ENCODE data around the gene ADAM12.
A peak's percentile ranks its signal among the peaks of the same experiment; 100 is the strongest.
"Not testable (repeated sequence)": the region's sequence is repeated elsewhere in the genome, so short reads cannot be mapped to it uniquely, and the experiment has no call there.

ADAM12 gene

GRCh38 chr10:126247446-126247975 lies 140.8 kb downstream of the ADAM12 start:
- 0 out of 2 replicates have a peak, but pooled peaks have one; percentile 9 for TF ChIP-seq SNAI2 (CRISPR knock-in tag; IDR thresholded peaks at IDR 0.05)
- TF ChIP-seq ZNF70 (CRISPR knock-in tag; IDR thresholded peaks at IDR 0.05), result no peak
- no peak; the same call in 1 of the 2 replicates for TF ChIP-seq PATZ1 (CRISPR knock-in tag; IDR thresholded peaks at IDR 0.05; ENCODE audit: borderline replicate concordance)
- no peak for TF ChIP-seq PPARA (CRISPR knock-in tag; IDR thresholded peaks at IDR 0.05; ENCODE audit: borderline replicate concordance)
- TF ChIP-seq ESRRG (CRISPR knock-in tag; IDR thresholded peaks at IDR 0.05), result no peak
- peak; percentile 68; the same call in 1 of the 2 replicates for TF ChIP-seq CSDC2 (CRISPR knock-in tag; IDR thresholded peaks at IDR 0.05)
- peak; percentile 79; the same call in 1 of the 2 replicates for TF ChIP-seq TOX (CRISPR knock-in tag; IDR thresholded peaks at IDR 0.05; ENCODE audit: borderline replicate concordance)
- no peak for TF ChIP-seq CSRNP3 (CRISPR knock-in tag; IDR thresholded peaks at IDR 0.05)
- TF ChIP-seq CREB5 (CRISPR knock-in tag; IDR thresholded peaks at IDR 0.05; ENCODE audit: low read depth), result peak; percentile 92
- TF ChIP-seq ZFP30 (CRISPR knock-in tag; IDR thresholded peaks at IDR 0.05), result no peak
- TF ChIP-seq GLIS3 (CRISPR knock-in tag; IDR thresholded peaks at IDR 0.05), result 0 out of 2 replicates have a peak, but pooled peaks have one; percentile 48
- TF ChIP-seq OSR1 (CRISPR knock-in tag; IDR thresholded peaks at IDR 0.05), result no peak
- TF ChIP-seq RARB (CRISPR knock-in tag; IDR thresholded peaks at IDR 0.05), result no peak
- 0 out of 2 replicates have a peak, but pooled peaks have one; percentile 53 for TF ChIP-seq POU6F1 (CRISPR knock-in tag; IDR thresholded peaks at IDR 0.05; ENCODE audit: borderline replicate concordance, low read depth)
- TF ChIP-seq TCF4 (CRISPR knock-in tag; IDR thresholded peaks at IDR 0.05; ENCODE audit: borderline replicate concordance), result no peak
- peak; percentile 34; the same call in 1 of the 2 replicates for TF ChIP-seq ZFP3 (CRISPR knock-in tag; IDR thresholded peaks at IDR 0.05)
- TF ChIP-seq ARNTL (CRISPR knock-in tag; IDR thresholded peaks at IDR 0.05; ENCODE audit: borderline replicate concordance, low read depth), result no peak
- TF ChIP-seq ZC3H10 (CRISPR knock-in tag; IDR thresholded peaks at IDR 0.05), result peak; percentile 74; the same call in 1 of the 2 replicates
- peak; percentile 92 for TF ChIP-seq ISL1 (CRISPR knock-in tag; IDR thresholded peaks at IDR 0.05)
- no peak for TF ChIP-seq ZNF565 (CRISPR knock-in tag; conservative IDR thresholded peaks at IDR 0.05; ENCODE audit: low read depth)
- peak; percentile 89 for ATAC-seq

GRCh38 chr10:126246396-126246795 lies 141.9 kb downstream of the ADAM12 start:
- not testable (repeated sequence) for ATAC-seq

- ATAC-seq, result no peak
- TF ChIP-seq ISL1 (CRISPR knock-in tag; IDR thresholded peaks at IDR 0.05), result no peak
- no peak for TF ChIP-seq CSDC2 (CRISPR knock-in tag; IDR thresholded peaks at IDR 0.05)
- TF ChIP-seq ZFP30 (CRISPR knock-in tag; IDR thresholded peaks at IDR 0.05), result no peak
- TF ChIP-seq TOX (CRISPR knock-in tag; IDR thresholded peaks at IDR 0.05; ENCODE audit: borderline replicate concordance), result no peak
- TF ChIP-seq ARNTL (CRISPR knock-in tag; IDR thresholded peaks at IDR 0.05; ENCODE audit: borderline replicate concordance, low read depth), result no peak
- TF ChIP-seq TCF4 (CRISPR knock-in tag; IDR thresholded peaks at IDR 0.05; ENCODE audit: borderline replicate concordance), result no peak
- no peak for TF ChIP-seq PATZ1 (CRISPR knock-in tag; IDR thresholded peaks at IDR 0.05; ENCODE audit: borderline replicate concordance)
- TF ChIP-seq OSR1 (CRISPR knock-in tag; IDR thresholded peaks at IDR 0.05), result no peak
- no peak for TF ChIP-seq ESRRG (CRISPR knock-in tag; IDR thresholded peaks at IDR 0.05)
- no peak for TF ChIP-seq ZNF8 (CRISPR knock-in tag; IDR thresholded peaks at IDR 0.05)
- TF ChIP-seq PPARA (CRISPR knock-in tag; IDR thresholded peaks at IDR 0.05; ENCODE audit: borderline replicate concordance), result no peak
- no peak for TF ChIP-seq BACH2 (CRISPR knock-in tag; IDR thresholded peaks at IDR 0.05; ENCODE audit: borderline replicate concordance)
- no peak for TF ChIP-seq POU6F1 (CRISPR knock-in tag; IDR thresholded peaks at IDR 0.05; ENCODE audit: borderline replicate concordance, low read depth)
- no peak for TF ChIP-seq TSHZ2 (CRISPR knock-in tag; IDR thresholded peaks at IDR 0.05)
These were observed 142.8 kb downstream of the ADAM12 start for GRCh38 chr10:126245501-126245900.
